ENCODE results near the gene R3HDML.

- TF ChIP-seq CTCF (IDR thresholded peaks at IDR 0.05; ENCODE audit: low read length) = no peak
- TF ChIP-seq EZH2 (IDR thresholded peaks at IDR 0.05; ENCODE audit: borderline replicate concordance, low read length) = no peak
These were observed 10.3 kb upstream of the R3HDML start for GRCh38 chr20:44326391-44327159.
